Ovary (tissue), 3 donors: ENCODE data around the gene FGF12.

Source experiments
- CTCF ChIP-seq, 3 donors: fragments of 450-650 bp in 2 of 3; fragments of 200-600 bp in 1 of 3; IDR thresholded peaks; one replicate each; pipeline versions ENCODE4 v1.5.1 to v1.8.0; 2016 to 2022; ENCODE audit warnings: antibody characterized with exemption in 3 of 3, mild to moderate bottlenecking in 1 of 3
- POLR2A ChIP-seq: fragments of 450-650 bp; IDR thresholded peaks from one replicate; pipeline ENCODE4 v1.6.1; 2017; ENCODE audit warnings: antibody characterized with exemption, mild to moderate bottlenecking, moderate library complexity
- donor health status: DM: no; HTN: no; CAD: no.

GRCh38 chr3:192367616-192368015 lies 359.7 kb downstream of the FGF12 start:
- TF ChIP-seq CTCF (IDR thresholded peaks at IDR 0.05) (no peak), POLR2A (no peak)
